Measurements from ENCODE around the gene KLHDC7B. TPM values are rescaled to one million over a fixed set of nuclear protein-coding genes. Genes with fewer than 3 reads are reported as not detected.
"Not testable (repeated sequence)": the region's sequence is repeated elsewhere in the genome, so short reads cannot be mapped to it uniquely, and the experiment has no call there.

Gene KLHDC7B
- total RNA-seq, 1 experiment from 2014 or later: 1.6 TPM

- no TSS peak for BruUV-seq (replicated peaks)
- H3K27ac ChIP-seq (ENCODE audit: low read depth, low read length, poor library complexity, severe bottlenecking): no peak overlapping the region
- H3K27me3 ChIP-seq (replicated peaks; ENCODE audit: insufficient read depth, low read depth, low read length, poor library complexity): peaks cover 23% of the 10 kb centered on the region
- POLR2A ChIA-PET (ENCODE audit: low non-redundant PET): no interaction called here
- DNase-seq (ENCODE audit: low spot score): no peak
- H3K36me3 ChIP-seq (ENCODE audit: insufficient read depth, low read length, poor library complexity, severe bottlenecking): no peaks in the 10 kb centered on the region
- TF ChIP-seq CTCF (conservative IDR thresholded peaks at IDR 0.05; ENCODE audit: low read depth, low read length) (no peak), EZH2 (IDR thresholded peaks at IDR 0.05; ENCODE audit: borderline replicate concordance, low read depth, low read length, poor library complexity, severe bottlenecking) (no peak)
- peak overlapping the region; percentile 46 for H3K4me3 ChIP-seq (ENCODE audit: low read depth, low read length, poor library complexity, severe bottlenecking)
- peaks cover 17% of the 10 kb centered on the region for H3K4me1 ChIP-seq (ENCODE audit: insufficient read depth, low read length, poor library complexity, severe bottlenecking)
- intact Hi-C loops (cut with micrococcal nuclease; ENCODE audit: unreplicated experiment): no loop called here
- H3K9me3 ChIP-seq (ENCODE audit: low read depth, low read length, poor library complexity, severe bottlenecking): no peaks in the 10 kb centered on the region
- CTCF ChIA-PET: no interaction called here
Observed at GRCh38 chr22:50531962-50532674, 13.6 kb upstream of the KLHDC7B start.

GRCh38 chr22:50532824-50533796 lies 12.6 kb upstream of the KLHDC7B start:
- no peaks in the 10 kb centered on the region for H3K9me3 ChIP-seq (ENCODE audit: low read depth, low read length, poor library complexity, severe bottlenecking)
- no peak overlapping the region for H3K27ac ChIP-seq (ENCODE audit: low read depth, low read length, poor library complexity, severe bottlenecking)
- no peaks in the 10 kb centered on the region for H3K36me3 ChIP-seq (ENCODE audit: insufficient read depth, low read length, poor library complexity, severe bottlenecking)
- DNase-seq (ENCODE audit: low spot score): no peak
- no peak overlapping the region for H3K4me3 ChIP-seq (ENCODE audit: low read depth, low read length, poor library complexity, severe bottlenecking)
- BruUV-seq (replicated peaks): no TSS peak
- H3K27me3 ChIP-seq (replicated peaks; ENCODE audit: insufficient read depth, low read depth, low read length, poor library complexity): peaks cover 23% of the 10 kb centered on the region
- POLR2A ChIA-PET (ENCODE audit: low non-redundant PET): no interaction called here
- CTCF ChIA-PET: no interaction called here
- TF ChIP-seq CTCF (conservative IDR thresholded peaks at IDR 0.05; ENCODE audit: low read depth, low read length): no peak
- TF ChIP-seq EZH2 (IDR thresholded peaks at IDR 0.05; ENCODE audit: borderline replicate concordance, low read depth, low read length, poor library complexity, severe bottlenecking): no peak
- intact Hi-C loops (cut with micrococcal nuclease; ENCODE audit: unreplicated experiment): no loop called here
- H3K4me1 ChIP-seq (ENCODE audit: insufficient read depth, low read length, poor library complexity, severe bottlenecking): peaks cover 17% of the 10 kb centered on the region

- peaks cover 23% of the 10 kb centered on the region for H3K27me3 ChIP-seq (replicated peaks; ENCODE audit: insufficient read depth, low read depth, low read length, poor library complexity)
- not testable (repeated sequence) for BruUV-seq (replicated peaks); DNase-seq (ENCODE audit: low spot score)
Observed at GRCh38 chr22:50533856-50534711, 11.6 kb upstream of the KLHDC7B start.

More at GRCh38 chr22:50533856-50534711, 11.6 kb upstream of the KLHDC7B start:
- intact Hi-C loops (cut with micrococcal nuclease; ENCODE audit: unreplicated experiment); H3K4me3 ChIP-seq (ENCODE audit: low read depth, low read length, poor library complexity, severe bottlenecking); H3K36me3 ChIP-seq (ENCODE audit: insufficient read depth, low read length, poor library complexity, severe bottlenecking); H3K9me3 ChIP-seq (ENCODE audit: low read depth, low read length, poor library complexity, severe bottlenecking); POLR2A ChIA-PET (ENCODE audit: low non-redundant PET); CTCF ChIA-PET; H3K27ac ChIP-seq (ENCODE audit: low read depth, low read length, poor library complexity, severe bottlenecking): not testable (repeated sequence)
- H3K4me1 ChIP-seq (ENCODE audit: insufficient read depth, low read length, poor library complexity, severe bottlenecking): peaks cover 17% of the 10 kb centered on the region

Measured in A673 (cell line).